ENCODE measurements around the gene BRI3BP. TPM values are rescaled to one million over a fixed set of nuclear protein-coding genes. Genes with fewer than 3 reads are reported as not detected.
"Not testable (repeated sequence)": the region's sequence is repeated elsewhere in the genome, so short reads cannot be mapped to it uniquely, and the experiment has no call there.

Gene BRI3BP
- total RNA-seq, 2 donors from 2014 or later = 42.1 to 49.1 TPM

DNA sequence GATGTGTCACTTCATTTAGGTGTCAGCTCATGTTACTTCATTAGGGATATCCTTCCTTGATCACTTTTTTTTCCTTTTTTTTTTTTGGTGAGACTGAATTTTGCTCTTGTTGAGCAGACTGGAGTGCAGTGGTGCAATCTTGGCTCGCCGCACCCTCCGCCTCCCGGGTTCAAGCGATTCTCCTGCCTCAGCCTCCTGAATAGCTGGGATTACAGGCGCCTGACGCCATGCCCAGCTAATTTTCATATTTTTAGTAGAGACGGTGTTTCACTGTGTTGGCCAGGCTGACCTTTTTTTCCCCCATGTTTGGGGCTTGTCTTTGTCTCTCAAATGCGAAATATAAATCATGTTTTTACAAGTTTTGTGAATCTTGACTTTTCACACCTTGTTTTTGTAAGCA, 62.1 kb downstream of the BRI3BP start:
- ATAC-seq (no peak), DNase-seq (no peak)
- intact Hi-C loops (cut with DNase I, micrococcal nuclease) = no loop called here

DNA sequence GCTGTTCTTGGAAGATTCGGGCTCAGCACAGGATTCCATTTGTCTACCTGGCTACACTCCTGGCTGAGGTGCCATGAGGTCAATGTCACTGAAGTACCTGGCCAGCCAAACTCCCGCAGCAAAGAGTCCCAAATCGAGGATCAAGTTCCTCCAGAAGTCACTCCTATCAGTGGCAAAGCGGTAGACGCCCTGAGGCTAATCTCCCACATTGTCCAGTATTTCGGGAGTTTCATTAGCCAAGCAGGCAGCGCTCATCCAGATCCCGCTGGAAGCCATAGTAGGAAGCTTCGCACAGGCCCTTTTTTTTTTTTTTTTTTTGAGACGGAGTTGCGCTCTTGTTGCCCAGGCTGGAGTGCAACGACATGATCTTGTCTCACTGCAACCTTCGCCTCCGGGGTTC, 62.9 kb downstream of the BRI3BP start:
- DNase-seq (no peak), ATAC-seq (no peak)
- intact Hi-C loops (cut with DNase I, micrococcal nuclease) = no loop called here

DNA sequence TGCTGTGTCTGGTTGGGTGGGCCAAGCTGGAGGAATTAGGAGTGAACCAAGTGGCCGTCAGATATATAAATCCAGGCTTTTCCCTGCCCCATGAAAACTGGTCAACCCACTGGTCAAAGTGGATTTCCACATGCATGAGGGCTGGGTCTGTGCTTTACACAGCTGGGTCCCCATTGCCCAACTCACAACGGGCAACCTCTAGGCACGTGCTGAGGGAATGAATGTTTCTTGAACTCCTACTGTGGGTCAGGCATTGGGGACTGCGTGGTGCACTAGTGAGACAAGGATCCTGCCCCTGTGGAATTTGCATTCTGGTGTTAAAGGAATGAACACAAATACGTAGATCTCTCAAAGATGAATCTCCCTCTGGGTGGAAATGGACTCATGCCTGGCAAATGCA, 64.3 kb downstream of the BRI3BP start:
- no peak for DNase-seq
- ATAC-seq = no peak
- intact Hi-C loops (cut with DNase I, micrococcal nuclease) = no loop called here

DNA sequence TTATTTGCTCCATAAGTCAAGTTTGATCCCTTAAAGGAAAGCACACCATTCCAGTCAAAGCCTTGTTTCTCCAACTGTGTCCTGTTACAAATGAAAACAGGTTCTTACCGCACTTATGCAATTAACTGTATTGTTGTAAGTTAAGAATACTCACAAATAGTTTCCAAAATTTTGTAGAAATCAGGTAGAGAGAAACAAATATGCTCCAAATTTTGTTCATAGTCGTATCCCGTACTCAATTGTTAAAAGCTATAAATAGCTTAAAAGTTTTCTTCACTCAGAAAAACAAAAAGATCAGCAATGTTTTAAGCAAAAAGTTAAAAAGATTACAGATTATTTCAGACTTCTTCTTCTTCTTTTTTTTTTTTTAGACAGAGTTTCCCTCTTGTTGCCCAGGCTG, 67.8 kb downstream of the BRI3BP start:
- DNase-seq = no peak
- intact Hi-C loops (cut with DNase I, micrococcal nuclease) = no loop called here
- ATAC-seq = no peak

DNA sequence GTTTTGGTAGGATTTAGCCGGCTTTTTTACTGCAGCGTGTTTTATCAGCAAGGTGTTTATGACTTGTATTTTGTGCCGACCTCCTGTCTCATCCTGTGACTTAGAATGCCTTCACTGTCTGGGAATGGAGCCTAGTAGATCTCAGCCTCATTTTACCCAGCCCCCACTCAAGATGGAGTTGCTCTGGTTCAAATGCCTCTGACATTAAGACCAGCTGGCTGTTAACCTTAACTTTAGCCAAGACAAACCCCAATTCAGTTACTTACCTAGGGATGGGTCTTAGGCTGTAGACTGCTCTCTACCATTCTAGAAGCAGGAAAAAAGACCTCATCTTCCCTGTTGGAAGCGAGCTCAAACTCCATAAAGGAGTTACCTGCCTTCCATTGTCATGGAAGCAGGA, 70.1 kb downstream of the BRI3BP start:
- DNase-seq; ATAC-seq; intact Hi-C loops (cut with DNase I, micrococcal nuclease): not testable (repeated sequence)

DNA sequence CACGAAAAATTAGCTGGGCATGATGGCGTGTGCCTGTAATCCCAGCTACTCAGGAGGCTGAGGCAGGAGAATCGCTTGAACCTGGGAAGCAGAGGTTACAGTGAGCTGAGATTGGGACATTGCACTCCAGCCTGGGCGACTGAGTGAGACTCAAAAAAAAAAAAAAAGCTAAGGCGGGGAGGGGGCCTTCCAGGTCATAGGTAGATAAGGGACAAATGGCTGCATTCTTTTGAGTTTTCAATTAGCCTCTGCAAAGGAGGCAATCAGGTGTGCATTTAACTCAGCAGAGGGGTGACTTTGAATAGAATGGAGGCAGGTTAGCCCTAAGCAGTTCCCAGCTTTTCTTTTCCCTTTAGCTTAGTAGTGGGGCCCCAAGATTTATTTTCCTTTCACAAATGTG, 71.0 kb downstream of the BRI3BP start:
- ATAC-seq (no peak), DNase-seq (no peak)
- intact Hi-C loops (cut with DNase I, micrococcal nuclease) = no loop called here

DNA sequence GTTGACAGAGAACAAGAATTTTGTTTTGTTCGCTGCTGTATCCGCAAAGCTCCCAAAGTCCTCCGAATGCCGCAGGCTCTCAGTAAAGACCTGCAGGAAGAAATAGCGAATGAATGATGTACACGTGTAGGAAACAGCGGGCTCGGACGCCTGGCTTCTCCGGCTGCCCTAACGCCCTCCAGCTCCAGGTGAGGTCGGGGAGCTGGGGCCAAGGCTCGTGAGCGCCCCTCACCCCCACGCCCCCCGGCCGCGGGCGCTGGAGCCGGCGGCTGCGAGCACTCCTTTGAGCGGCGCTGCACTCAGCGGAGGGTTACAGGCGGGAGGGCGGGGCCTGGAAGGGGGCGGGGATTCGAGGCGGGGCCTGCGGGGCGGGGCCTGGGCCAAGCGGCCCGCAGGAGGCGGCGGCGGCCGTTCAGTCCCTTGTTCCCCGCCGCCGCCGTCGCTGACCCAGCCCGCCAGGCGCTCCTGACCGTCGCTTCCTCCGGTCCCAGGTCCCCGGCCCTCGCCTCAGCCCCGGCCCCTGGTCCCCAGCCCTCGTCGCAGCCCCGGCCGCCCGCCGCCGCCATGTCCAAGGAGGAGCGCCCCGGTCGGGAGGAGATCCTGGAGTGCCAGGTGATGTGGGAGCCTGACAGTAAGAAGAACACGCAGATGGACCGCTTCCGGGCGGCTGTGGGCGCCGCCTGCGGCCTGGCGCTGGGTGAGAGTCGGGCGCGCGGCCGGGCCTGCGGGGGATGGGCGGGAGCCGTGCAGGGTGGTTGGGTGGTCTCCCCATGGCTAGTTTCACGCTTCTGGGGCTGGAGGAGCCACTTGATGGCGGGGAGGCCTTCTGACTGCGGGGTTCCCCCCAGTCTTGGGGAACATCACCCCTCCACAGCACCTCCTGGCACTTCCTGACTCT, 71.8 kb downstream of the BRI3BP start, which contains the start of gene AACS:
Gene AACS (plus strand): TSS at position 415 of the 898 bp plus-strand sequence. CDS start 150 bp downstream, at position 565.
- intact Hi-C loops (cut with DNase I, micrococcal nuclease) = no loop called here
- peak; percentile 71 to 87 for DNase-seq
- peak; percentile 97 for ATAC-seq

DNA sequence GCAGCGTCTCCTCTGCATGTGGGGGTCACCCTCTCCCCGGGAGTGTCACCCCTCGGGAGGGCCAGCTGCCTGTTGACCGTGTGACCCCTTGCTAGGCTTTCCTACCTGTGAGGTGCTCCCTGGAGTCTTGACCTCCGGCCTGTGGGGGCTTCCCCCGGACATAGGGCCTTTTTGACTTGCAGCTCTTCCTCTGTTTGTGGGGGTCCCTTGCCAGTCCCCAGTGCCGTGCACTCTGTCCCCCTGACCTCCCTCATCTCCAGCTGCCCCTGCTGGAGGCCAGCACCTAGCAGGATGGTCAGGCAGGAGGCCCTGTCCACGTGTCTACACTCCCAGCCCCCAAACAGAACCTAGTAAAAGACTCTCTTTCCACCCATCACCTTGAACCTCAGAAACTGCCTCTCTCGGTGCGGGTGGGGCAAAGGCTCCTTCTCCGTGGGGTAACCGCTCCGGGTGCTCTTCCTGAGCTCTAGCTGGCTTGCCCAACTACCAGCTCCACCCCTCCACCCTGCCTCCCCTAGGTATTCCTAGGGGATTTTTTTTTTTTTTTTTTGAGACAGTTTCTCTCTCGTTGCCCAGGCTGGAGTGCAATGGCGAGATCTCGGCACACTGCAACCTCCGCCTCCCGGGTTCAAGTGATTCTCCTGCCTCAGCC, 72.6 kb downstream of the BRI3BP start:
- ATAC-seq = peak; percentile 10
- intact Hi-C loops (cut with DNase I, micrococcal nuclease) = no loop called here
- DNase-seq = no peak

DNA sequence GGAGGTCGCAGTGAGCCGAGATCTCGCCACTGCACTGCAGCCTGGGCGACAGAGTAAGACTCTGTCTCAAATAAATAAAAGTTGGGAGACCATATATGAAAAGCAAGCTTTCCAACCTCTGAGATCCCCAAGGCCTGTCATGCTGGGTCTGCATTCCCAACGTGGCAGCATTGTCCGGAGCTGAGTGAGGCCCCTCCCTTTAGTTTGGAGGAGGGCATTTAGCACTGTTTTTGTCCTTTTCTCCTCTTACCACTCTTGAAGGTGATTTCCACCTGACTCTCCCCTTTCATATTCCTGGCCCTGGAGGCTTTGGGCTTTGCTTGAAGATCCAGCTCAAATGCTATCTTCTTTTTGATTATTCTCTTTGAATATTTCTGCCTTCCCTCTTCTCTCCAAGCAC, 74.9 kb downstream of the BRI3BP start:
- intact Hi-C loops (cut with DNase I, micrococcal nuclease) = no loop called here

DNA sequence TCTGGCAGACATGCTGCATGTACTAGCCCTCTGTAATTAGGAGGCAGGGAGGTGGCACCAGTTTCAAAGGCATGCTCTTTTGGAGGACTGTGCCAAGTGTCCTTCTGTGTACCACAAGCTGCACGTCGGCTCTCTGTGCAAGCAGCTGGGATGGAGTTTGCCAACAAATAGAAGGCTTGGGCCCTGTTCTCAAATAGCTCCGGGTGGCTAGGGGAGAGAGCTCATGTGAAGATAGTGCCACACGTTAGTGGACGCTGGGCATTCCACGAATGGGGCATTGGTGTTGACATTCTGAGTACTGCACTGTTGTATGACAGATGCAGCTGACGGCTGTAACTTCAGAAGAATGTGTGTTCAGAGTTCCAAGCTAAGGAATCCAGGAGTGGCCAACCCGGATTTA, 76.2 kb downstream of the BRI3BP start:
- ATAC-seq = no peak
- no peak for DNase-seq
- intact Hi-C loops (cut with DNase I, micrococcal nuclease) = no loop called here

More for the DNA sequence above, 74.9 kb downstream of the BRI3BP start:
- DNase-seq = no peak
- ATAC-seq = no peak

DNA sequence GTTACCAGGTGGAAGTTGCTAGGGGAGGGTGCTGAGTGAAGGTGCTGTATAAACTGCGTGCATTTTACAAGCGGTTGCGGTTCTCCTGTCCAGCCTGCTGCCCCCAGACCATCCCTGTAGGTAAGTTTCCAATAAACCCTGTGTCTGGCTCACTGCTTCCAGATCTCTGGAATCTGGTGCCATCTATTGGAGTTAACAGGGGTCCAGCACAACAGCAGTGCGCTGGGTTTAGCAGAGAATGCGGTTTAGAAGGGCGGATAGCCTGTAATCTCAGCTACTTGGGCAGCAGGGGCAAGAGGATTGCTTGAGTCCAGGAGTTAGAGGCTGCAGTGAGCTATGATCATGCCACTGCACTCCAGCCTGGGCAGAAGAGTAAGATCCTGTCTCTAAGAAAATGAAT, 76.7 kb downstream of the BRI3BP start:
- ATAC-seq = no peak
- no peak for DNase-seq
- intact Hi-C loops (cut with DNase I, micrococcal nuclease) = no loop called here

DNA sequence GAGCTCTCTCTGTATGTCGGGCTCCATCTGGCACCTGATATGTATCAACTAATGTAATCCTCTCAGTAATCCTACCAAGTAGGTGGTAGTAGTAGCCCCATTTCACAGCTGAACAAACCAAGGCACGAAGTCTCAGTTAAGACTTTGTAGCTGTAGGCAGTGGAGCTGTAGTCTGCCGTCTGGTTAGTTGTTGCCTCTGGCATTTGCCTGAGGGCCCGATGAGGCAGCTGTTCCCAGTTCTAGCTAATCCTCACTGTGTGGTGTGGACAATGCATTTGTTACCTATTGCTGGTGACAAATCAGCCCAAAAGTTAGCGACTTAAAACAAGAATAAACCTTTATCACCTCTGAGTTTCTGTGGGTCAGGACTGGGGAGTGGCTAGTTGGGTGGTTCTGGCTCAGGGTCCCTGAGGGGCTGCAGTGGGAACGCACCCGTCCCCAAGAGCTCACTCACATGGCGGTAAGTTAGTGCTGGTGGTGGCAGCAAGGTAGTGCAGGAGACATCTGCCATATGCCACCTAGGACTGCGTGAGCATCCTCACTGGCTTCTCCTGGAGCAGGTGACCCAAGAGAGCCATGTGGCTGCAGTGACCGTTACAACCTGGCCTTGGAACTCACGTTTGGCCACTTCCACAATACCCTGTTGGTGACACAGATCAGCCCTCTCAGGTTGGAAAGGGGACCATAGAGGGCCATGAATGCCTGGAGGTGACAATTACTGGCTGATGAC, 77.4 kb downstream of the BRI3BP start:
- intact Hi-C loops (cut with DNase I, micrococcal nuclease) = no loop called here
- DNase-seq (no peak), ATAC-seq (no peak)

DNA sequence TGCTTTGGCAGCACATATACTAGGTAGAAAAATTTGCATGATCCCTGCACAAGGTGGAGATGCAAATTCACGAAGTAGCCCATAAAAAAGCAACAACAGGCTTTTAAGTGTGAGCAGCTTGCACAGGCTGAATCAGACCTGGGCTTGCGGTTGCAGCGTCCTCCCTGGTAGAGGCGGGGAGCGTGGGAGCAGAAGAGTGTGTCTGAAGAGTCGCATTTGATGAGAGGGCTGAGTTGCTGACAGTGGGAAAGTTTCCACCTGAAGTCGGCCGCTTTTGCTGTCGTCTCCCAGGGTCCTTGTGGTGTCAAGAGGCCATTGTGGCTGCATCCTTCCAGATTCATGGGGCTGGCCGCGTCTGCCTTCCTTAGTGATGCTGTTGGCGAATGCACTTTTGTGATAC, 78.0 kb downstream of the BRI3BP start:
- ATAC-seq (no peak), DNase-seq (no peak)
- intact Hi-C loops (cut with DNase I, micrococcal nuclease) = no loop called here

DNA sequence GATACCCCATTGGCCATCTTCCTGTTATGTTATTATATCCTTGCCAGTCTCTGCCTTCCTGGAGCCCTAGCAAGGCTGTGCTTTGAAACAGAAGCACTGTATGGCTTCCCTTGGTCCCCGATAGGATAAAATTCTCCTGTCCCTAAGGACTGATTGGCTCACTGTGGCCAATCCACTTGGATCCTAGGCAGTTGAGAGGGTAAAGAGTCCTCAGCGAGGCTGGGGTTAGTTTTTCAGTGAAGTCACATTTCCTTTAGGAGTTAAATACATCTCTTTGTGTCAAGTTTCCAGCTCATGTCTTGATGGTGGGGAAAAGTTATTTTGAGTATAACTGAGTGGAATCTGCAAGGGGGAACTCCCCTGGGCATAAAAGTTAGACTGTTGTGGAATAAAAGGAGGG, 79.1 kb downstream of the BRI3BP start:
- no peak for ATAC-seq
- intact Hi-C loops (cut with DNase I, micrococcal nuclease) = no loop called here

DNA sequence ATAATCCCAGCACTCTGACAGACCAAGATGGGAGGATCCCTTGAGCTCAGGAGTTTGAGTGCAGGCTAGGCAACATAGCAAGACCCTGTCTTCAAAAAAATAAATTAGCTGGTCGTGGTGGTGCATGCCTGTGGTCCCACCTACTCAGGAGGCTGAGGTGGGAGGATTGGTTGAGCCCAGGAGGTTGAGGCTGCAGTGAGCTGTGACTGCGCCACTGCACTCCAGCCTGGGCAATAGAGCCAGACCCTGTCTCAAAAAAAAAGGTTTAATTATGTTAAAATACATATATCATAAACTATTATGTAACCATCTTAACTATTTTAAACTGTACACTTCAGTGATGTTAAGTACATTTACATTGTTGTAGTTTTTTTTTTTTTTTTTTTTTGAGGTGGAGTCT, 80.8 kb downstream of the BRI3BP start:
- DNase-seq; intact Hi-C loops (cut with DNase I, micrococcal nuclease): not testable (repeated sequence)

More for the DNA sequence above, 79.1 kb downstream of the BRI3BP start:
- no peak for DNase-seq

DNA sequence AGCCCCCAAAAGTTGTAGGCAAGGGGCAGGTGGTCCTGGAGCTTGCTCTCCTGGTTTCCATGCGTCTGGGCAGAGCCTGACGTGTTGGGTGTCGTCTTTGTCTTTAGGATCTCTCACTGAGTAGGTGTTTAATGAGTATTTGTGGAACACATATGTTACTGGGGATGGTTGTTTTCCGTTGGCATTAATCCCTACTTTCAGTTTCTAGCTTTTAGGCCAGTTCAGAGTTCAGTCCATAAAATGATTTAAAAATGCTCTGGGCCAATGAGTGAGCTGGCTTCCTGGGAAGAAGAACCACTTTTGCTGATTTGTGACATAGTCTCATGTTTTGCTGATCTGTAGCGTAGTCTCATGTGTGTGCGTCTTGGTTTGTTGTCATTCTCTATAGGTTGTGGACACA, 82.7 kb downstream of the BRI3BP start:
- no peak for DNase-seq
- intact Hi-C loops (cut with DNase I, micrococcal nuclease) = no loop called here
- peak; percentile 81 for ATAC-seq

More for the DNA sequence above, 80.8 kb downstream of the BRI3BP start:
- ATAC-seq = not testable (repeated sequence)

DNA sequence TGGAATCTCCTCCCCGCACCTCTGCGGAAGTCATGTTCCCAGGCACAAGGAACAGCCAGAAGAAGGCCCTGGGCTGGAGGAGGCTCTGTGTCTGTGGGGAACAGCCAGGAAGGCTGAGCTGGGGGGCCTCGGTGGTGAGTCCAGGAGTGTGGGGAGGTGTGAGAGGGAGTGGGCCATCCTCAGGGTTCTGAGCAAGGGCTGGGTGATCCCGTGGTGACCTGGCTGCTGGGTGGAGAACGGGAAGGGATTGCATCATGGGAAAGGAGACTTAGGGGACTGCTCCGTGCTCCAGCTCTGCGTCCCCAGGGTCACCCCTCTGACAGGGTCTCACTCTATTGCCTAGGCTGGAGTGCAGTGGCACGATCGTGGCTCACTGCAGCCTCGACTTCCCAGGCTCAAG, 85.6 kb downstream of the BRI3BP start:
- DNase-seq (no peak), ATAC-seq (no peak)
- intact Hi-C loops (cut with DNase I, micrococcal nuclease) = no loop called here

DNA sequence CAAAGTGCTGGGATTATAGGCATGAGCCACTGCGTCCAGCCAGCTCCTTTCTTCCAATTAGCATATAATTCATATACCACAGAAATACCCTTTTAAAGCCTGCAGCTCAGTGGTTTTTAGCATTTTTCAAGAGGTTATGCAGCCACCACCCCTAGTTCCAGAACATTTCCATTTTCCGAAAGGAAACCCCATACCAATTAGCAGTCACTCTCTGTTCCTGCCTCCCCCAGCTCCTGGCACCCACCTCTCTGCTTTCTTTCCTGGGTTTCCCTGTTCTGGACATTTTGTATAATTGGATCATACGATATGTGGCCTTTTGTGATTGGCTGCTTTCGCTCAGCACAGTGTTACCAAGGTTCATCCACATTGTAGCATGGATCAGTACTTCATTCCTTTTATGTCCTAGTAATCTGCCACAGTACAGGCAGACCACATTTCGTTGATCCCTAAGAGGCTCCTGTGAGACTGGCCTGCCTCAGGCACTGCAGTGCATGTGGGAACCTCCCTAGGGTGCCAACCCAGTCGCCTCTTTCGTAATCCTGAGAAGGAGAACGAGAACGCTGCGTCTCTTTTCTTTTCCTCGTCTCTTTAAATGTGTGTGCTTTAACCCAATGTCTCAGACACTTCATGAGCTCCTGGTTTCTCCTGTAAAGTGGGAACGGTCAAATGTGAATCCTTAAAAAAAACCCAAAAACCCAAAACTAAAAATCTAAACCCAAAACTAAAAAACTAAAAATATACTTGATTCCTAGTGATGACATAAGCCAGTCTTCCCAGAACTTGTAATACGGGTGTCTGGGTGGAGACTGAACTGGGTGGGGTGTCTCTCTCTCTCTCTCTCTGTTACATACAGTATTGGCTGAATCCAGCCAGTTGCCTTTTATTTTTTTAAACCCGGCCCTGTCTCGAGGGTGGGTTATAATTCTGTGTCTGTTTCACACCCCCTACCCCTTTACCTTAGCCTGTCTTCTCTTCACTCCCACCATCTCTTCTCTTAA, 86.5 kb downstream of the BRI3BP start:
- DNase-seq = no peak
- intact Hi-C loops (cut with DNase I, micrococcal nuclease) = no loop called here
- no peak for ATAC-seq
